HepG2 (cell line): Measurements from ENCODE around the gene TAF3. TPM values are rescaled to one million over a fixed set of nuclear protein-coding genes. Genes with fewer than 3 reads are reported as not detected.

Experiments used
- CREB1 ChIP-seq, 2 experiments: fragments of 450-650 bp in 1 of 2; IDR thresholded peaks; 2 replicates each; pipeline ENCODE4 v1.6.1; 2016 to 2017; ENCODE audit warnings: control low read depth in 1 of 2, mild to moderate bottlenecking in 1 of 2, missing compliant biosample characterization in 1 of 2, missing genetic modification characterization in 1 of 2
- KDM1A ChIP-seq: IDR thresholded peaks from 2 replicates; pipeline ENCODE4 v1.6.1; 2016; ENCODE audit warnings: missing compliant biosample characterization
- KLF9 ChIP-seq: IDR thresholded peaks from 2 replicates; pipeline ENCODE4 v1.6.1; 2016; ENCODE audit warnings: low read depth
- NR2F1 ChIP-seq, 2 experiments: fragments of 450-650 bp in 1 of 2; formaldehyde crosslinking in 1 of 2; IDR thresholded peaks; 2 replicates each; pipeline versions ENCODE4 v1.5.0 to v1.6.1; 2016 to 2020; ENCODE audit warnings: mild to moderate bottlenecking in 1 of 2, missing compliant biosample characterization in 1 of 2, missing genetic modification reagents in 1 of 2, moderate library complexity in 1 of 2
- NR2F2 ChIP-seq: IDR thresholded peaks from 2 replicates; pipeline ENCODE4 v1.6.1; 2012; ENCODE audit warnings: low read depth, inconsistent platforms, borderline replicate concordance
- NR2F6 ChIP-seq, 2 experiments: IDR thresholded peaks; 2 replicates each; pipeline ENCODE4 v1.6.1; 2016; ENCODE audit warnings: antibody characterized with exemption in 1 of 2, mild to moderate bottlenecking in 1 of 2
- PAX8 ChIP-seq: sonication (generic); formaldehyde crosslinking; IDR thresholded peaks from 2 replicates; pipeline ENCODE4 v1.8.0; 2022; ENCODE audit warnings: mild to moderate bottlenecking, missing genetic modification reagents, borderline replicate concordance
- RARA ChIP-seq: IDR thresholded peaks from 2 replicates; pipeline ENCODE4 v1.6.1; 2016; ENCODE audit warnings: missing genetic modification reagents, missing compliant biosample characterization
- SALL1 ChIP-seq: sonication (generic); formaldehyde crosslinking; IDR thresholded peaks from 2 replicates; pipeline ENCODE4 v1.8.0; 2022; ENCODE audit warnings: mild to moderate bottlenecking, missing genetic modification reagents
- SOX13 ChIP-seq, 3 experiments: fragments of 450-650 bp in 1 of 3; sonication (generic) in 1 of 3; formaldehyde crosslinking in 1 of 3; IDR thresholded peaks in 2 of 3; conservative IDR thresholded peaks in 1 of 3; 2 replicates each; pipeline versions ENCODE4 v1.5.0 to v1.6.1; 2016 to 2020; ENCODE audit warnings: antibody characterized with exemption in 1 of 3, mild to moderate bottlenecking in 1 of 3, missing compliant biosample characterization in 1 of 3, missing genetic modification reagents in 1 of 3, moderate library complexity in 1 of 3
- TEAD3 ChIP-seq: optimal IDR thresholded peaks from 2 replicates; pipeline ENCODE3; 2016; ENCODE audit warnings: borderline replicate concordance
- TMF1 ChIP-seq: sonication (generic); formaldehyde crosslinking; IDR thresholded peaks from 2 replicates; pipeline ENCODE4 v1.8.1; 2022; ENCODE audit warnings: low read depth, missing genetic modification reagents
- ZBTB42 ChIP-seq: sonication (generic); formaldehyde crosslinking; IDR thresholded peaks from 2 replicates; pipeline ENCODE4 v1.5.0; 2020; ENCODE audit warnings: mild to moderate bottlenecking, missing genetic modification reagents
- ZNF234 ChIP-seq: sonication (generic); formaldehyde crosslinking; conservative IDR thresholded peaks from 2 replicates; pipeline ENCODE4 v1.5.1; 2020; ENCODE audit warnings: mild to moderate bottlenecking, missing genetic modification reagents
- ZNF652 ChIP-seq: IDR thresholded peaks from 2 replicates; pipeline ENCODE4 v1.6.1; 2016; ENCODE audit warnings: low read depth, borderline replicate concordance
- polyA plus RNA-seq, 8 experiments: library from polyadenylated mRNA; depleted of rRNA in 3 of 8; stranded (reverse) in 7 of 8; unstranded in 1 of 8; fragments of >200 nt; fragmentation: Illumina TruSeq in 4 of 8; extraction: Trizol in 4 of 8; gene quantifications; 2 replicates each; pipeline versions ENCODE4 v1.2.1 to v1.2.3, GENCODE V29; 2011 to 2016; ENCODE audit warnings: low read depth in 4 of 8, missing spikeins in 1 of 8, mixed read lengths in 1 of 8; ENCODE audit not compliant: insufficient read depth in 1 of 8
- total RNA-seq, 5 experiments: library from RNA; depleted of rRNA; stranded (reverse); fragments of >200 nt; fragmentation: Illumina TruSeq; extraction: Trizol; gene quantifications; 2 replicates each; pipeline ENCODE4 v1.2.3, GENCODE V29; 2016; ENCODE audit warnings: low read depth in 1 of 5
- TF ChIP-seq, protein P1 (sequence below): sonication (generic); IDR thresholded peaks from 2 replicates; pipeline ENCODE4 v1.6.1; 2016; ENCODE audit warnings: low read depth, borderline replicate concordance
- TF ChIP-seq, protein P2 (sequence below): sonication (generic); formaldehyde crosslinking; conservative IDR thresholded peaks from 2 replicates; pipeline ENCODE4 v1.4.0; 2020; ENCODE audit warnings: mild to moderate bottlenecking, missing genetic modification reagents, moderate library complexity
- TF ChIP-seq, protein P3 (sequence below): sonication (generic); formaldehyde crosslinking; IDR thresholded peaks from 2 replicates; pipeline ENCODE4 v1.8.1; 2022; ENCODE audit warnings: low read depth, mild to moderate bottlenecking, missing genetic modification reagents
- TF ChIP-seq, protein P4 (sequence below): sonication (generic); formaldehyde crosslinking; IDR thresholded peaks from 2 replicates; pipeline ENCODE4 v1.9.0; 2021; ENCODE audit warnings: missing genetic modification reagents, borderline replicate concordance

The TAF3 gene
- total and polyA plus RNA-seq, 2 of the 13 experiments (the other 11 are each of a cell fraction or from before 2014, with no cell fraction given): 1.7 to 2.9 TPM

DNA sequence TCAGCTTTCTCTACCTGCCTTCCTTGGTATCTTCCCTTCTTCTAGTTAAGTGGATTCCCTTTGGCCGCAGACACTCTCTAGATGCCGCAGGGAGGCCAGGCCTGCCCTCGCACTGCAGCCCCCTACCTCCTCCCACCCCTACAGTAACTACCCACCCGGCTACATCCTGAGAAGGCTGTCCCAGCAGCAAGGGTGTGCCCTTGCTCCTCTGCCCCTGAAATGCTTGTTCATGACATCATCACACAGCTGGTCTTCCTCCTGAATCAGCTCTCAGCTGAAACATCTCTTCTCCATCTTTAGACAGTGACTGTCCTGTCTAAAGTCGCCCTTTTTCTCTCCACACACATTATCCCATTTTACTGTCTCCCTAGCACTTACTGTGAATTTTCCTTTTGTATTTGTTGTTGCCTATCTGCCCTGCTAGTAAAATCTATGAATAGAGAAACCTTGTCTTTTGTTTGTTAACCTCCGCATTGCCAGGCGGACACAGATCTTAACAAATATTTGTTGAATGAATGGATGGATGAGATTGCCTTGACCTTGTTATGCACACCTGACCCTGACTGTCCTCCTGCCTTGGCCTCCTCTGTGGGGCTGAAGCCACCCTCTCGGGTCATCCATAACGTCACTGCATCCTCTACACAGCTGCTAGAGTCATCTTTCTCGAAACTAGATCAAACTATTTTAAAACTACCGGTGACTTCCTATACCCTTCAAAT lies 127.3 kb downstream of the TAF3 start (continued):
- peak; percentile 74 for TF ChIP-seq ZNF652 (CRISPR knock-in tag)
- TF ChIP-seq, protein P1, sequence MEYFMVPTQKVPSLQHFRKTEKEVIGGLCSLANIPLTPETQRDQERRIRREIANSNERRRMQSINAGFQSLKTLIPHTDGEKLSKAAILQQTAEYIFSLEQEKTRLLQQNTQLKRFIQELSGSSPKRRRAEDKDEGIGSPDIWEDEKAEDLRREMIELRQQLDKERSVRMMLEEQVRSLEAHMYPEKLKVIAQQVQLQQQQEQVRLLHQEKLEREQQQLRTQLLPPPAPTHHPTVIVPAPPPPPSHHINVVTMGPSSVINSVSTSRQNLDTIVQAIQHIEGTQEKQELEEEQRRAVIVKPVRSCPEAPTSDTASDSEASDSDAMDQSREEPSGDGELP: peak; percentile 40; the same call in 1 of the 2 replicates
- TF ChIP-seq NR2F2: 0 out of 2 replicates have a peak, but pooled peaks have one; percentile 48
- TF ChIP-seq, protein P2, sequence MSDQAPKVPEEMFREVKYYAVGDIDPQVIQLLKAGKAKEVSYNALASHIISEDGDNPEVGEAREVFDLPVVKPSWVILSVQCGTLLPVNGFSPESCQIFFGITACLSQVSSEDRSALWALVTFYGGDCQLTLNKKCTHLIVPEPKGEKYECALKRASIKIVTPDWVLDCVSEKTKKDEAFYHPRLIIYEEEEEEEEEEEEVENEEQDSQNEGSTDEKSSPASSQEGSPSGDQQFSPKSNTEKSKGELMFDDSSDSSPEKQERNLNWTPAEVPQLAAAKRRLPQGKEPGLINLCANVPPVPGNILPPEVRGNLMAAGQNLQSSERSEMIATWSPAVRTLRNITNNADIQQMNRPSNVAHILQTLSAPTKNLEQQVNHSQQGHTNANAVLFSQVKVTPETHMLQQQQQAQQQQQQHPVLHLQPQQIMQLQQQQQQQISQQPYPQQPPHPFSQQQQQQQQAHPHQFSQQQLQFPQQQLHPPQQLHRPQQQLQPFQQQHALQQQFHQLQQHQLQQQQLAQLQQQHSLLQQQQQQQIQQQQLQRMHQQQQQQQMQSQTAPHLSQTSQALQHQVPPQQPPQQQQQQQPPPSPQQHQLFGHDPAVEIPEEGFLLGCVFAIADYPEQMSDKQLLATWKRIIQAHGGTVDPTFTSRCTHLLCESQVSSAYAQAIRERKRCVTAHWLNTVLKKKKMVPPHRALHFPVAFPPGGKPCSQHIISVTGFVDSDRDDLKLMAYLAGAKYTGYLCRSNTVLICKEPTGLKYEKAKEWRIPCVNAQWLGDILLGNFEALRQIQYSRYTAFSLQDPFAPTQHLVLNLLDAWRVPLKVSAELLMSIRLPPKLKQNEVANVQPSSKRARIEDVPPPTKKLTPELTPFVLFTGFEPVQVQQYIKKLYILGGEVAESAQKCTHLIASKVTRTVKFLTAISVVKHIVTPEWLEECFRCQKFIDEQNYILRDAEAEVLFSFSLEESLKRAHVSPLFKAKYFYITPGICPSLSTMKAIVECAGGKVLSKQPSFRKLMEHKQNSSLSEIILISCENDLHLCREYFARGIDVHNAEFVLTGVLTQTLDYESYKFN (CRISPR knock-in tag): no peak
- TF ChIP-seq NR2F6 (IDR thresholded peaks at IDR 0.05): peak; percentile 72
- peak; percentile 79 for TF ChIP-seq NR2F6 (CRISPR knock-in tag; IDR thresholded peaks at IDR 0.05)
- TF ChIP-seq ZBTB42: no peak
- TF ChIP-seq PAX8: no peak
- no peak for TF ChIP-seq ZNF234 (CRISPR knock-in tag)
- TF ChIP-seq TEAD3 (CRISPR knock-in tag): no peak
- TF ChIP-seq KLF9 (CRISPR knock-in tag): no peak
- no peak for TF ChIP-seq TMF1 (CRISPR knock-in tag)
- TF ChIP-seq CREB1 (IDR thresholded peaks at IDR 0.05): peak; percentile 45; the same call in 1 of the 2 replicates
- TF ChIP-seq CREB1 (CRISPR knock-in tag; IDR thresholded peaks at IDR 0.05): no peak
- TF ChIP-seq KDM1A (CRISPR knock-in tag): no peak
- TF ChIP-seq SOX13 (IDR thresholded peaks at IDR 0.05): no peak
- TF ChIP-seq SOX13 (CRISPR knock-in tag; conservative IDR thresholded peaks at IDR 0.05 in 1 of 2, IDR thresholded peaks at IDR 0.05 in 1 of 2): peak in 1 of 2 experiments; percentile 54; a peak in 2 of 4 replicates
- TF ChIP-seq, protein P3, sequence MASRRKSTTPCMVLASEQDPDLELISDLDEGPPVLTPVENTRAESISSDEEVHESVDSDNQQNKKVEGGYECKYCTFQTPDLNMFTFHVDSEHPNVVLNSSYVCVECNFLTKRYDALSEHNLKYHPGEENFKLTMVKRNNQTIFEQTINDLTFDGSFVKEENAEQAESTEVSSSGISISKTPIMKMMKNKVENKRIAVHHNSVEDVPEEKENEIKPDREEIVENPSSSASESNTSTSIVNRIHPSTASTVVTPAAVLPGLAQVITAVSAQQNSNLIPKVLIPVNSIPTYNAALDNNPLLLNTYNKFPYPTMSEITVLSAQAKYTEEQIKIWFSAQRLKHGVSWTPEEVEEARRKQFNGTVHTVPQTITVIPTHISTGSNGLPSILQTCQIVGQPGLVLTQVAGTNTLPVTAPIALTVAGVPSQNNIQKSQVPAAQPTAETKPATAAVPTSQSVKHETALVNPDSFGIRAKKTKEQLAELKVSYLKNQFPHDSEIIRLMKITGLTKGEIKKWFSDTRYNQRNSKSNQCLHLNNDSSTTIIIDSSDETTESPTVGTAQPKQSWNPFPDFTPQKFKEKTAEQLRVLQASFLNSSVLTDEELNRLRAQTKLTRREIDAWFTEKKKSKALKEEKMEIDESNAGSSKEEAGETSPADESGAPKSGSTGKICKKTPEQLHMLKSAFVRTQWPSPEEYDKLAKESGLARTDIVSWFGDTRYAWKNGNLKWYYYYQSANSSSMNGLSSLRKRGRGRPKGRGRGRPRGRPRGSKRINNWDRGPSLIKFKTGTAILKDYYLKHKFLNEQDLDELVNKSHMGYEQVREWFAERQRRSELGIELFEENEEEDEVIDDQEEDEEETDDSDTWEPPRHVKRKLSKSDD (CRISPR knock-in tag): no peak
- peak; percentile 47; the same call in 1 of the 2 replicates for TF ChIP-seq SALL1
- TF ChIP-seq RARA (CRISPR knock-in tag): peak; percentile 47
- TF ChIP-seq, protein P4, sequence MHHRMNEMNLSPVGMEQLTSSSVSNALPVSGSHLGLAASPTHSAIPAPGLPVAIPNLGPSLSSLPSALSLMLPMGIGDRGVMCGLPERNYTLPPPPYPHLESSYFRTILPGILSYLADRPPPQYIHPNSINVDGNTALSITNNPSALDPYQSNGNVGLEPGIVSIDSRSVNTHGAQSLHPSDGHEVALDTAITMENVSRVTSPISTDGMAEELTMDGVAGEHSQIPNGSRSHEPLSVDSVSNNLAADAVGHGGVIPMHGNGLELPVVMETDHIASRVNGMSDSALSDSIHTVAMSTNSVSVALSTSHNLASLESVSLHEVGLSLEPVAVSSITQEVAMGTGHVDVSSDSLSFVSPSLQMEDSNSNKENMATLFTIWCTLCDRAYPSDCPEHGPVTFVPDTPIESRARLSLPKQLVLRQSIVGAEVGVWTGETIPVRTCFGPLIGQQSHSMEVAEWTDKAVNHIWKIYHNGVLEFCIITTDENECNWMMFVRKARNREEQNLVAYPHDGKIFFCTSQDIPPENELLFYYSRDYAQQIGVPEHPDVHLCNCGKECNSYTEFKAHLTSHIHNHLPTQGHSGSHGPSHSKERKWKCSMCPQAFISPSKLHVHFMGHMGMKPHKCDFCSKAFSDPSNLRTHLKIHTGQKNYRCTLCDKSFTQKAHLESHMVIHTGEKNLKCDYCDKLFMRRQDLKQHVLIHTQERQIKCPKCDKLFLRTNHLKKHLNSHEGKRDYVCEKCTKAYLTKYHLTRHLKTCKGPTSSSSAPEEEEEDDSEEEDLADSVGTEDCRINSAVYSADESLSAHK (CRISPR knock-in tag): no peak
- TF ChIP-seq NR2F1 (CRISPR knock-in tag; IDR thresholded peaks at IDR 0.05): peak in 1 of 2 experiments; percentile 22; a peak in 1 of 4 replicates
